Camera-type eye (tissue), 1 donor: ENCODE data around the gene CEP290. TPM values are rescaled to one million over a fixed set of nuclear protein-coding genes. Genes with fewer than 3 reads are reported as not detected.

ENCODE experiments used
- total RNA-seq: library from RNA; depleted of rRNA; stranded (reverse); fragments of >200 nt; gene quantifications from one replicate; pipeline ENCODE4 v1.2.3, GENCODE V29; 2014

CEP290 gene, protein sequence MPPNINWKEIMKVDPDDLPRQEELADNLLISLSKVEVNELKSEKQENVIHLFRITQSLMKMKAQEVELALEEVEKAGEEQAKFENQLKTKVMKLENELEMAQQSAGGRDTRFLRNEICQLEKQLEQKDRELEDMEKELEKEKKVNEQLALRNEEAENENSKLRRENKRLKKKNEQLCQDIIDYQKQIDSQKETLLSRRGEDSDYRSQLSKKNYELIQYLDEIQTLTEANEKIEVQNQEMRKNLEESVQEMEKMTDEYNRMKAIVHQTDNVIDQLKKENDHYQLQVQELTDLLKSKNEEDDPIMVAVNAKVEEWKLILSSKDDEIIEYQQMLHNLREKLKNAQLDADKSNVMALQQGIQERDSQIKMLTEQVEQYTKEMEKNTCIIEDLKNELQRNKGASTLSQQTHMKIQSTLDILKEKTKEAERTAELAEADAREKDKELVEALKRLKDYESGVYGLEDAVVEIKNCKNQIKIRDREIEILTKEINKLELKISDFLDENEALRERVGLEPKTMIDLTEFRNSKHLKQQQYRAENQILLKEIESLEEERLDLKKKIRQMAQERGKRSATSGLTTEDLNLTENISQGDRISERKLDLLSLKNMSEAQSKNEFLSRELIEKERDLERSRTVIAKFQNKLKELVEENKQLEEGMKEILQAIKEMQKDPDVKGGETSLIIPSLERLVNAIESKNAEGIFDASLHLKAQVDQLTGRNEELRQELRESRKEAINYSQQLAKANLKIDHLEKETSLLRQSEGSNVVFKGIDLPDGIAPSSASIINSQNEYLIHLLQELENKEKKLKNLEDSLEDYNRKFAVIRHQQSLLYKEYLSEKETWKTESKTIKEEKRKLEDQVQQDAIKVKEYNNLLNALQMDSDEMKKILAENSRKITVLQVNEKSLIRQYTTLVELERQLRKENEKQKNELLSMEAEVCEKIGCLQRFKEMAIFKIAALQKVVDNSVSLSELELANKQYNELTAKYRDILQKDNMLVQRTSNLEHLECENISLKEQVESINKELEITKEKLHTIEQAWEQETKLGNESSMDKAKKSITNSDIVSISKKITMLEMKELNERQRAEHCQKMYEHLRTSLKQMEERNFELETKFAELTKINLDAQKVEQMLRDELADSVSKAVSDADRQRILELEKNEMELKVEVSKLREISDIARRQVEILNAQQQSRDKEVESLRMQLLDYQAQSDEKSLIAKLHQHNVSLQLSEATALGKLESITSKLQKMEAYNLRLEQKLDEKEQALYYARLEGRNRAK (N-terminal part only)
- 67.4 TPM for total RNA-seq

DNA sequence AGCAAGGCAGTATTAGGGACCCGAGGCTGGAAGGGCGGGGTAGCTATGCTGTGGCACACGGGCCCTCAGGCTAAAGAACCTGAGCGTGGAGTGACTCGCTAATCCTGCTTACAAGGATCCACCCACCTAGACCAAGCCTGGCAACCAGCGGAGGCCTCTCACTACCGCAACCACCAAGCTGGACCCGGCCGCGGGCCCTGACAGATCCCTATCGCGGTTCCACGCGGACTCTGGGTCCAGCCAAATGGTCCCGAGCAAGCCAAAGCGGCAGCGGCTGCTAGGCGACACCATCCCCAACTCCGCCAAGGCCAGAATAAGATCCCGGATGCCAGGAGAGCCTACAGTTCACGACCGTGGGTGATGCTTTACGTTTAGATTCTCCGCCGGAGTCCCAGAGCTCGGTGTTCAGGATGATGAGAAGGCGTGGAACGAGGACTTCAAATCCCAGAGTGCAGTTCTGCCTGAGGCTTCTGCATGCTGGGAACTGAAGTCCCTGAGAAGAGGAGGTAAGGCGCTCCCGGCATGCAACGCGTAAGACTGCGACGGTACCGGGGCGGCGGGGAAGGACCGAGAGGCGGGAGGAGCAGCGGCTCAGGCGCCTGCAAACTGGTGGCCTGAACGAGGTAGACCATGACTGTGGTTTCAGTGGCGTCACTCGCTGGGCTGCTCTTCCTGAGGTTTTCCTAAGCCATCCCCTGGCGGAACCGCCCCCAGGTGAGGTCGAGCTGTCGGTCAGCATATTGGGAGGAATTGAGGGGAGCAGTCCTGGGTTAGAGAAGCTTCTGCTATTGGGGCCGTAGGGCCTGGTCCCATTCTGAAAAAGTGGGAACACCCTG lies at the start of gene CEP290, which contains the start of gene TMTC3:
Gene CEP290 (minus strand): TSS at position 315 of the 836 bp plus-strand sequence. CDS start 781 bp downstream, outside the sequence.
Gene TMTC3 (plus strand): TSS at position 534 of the 836 bp plus-strand sequence. CDS start 6,009 bp downstream, outside the sequence.

DNA sequence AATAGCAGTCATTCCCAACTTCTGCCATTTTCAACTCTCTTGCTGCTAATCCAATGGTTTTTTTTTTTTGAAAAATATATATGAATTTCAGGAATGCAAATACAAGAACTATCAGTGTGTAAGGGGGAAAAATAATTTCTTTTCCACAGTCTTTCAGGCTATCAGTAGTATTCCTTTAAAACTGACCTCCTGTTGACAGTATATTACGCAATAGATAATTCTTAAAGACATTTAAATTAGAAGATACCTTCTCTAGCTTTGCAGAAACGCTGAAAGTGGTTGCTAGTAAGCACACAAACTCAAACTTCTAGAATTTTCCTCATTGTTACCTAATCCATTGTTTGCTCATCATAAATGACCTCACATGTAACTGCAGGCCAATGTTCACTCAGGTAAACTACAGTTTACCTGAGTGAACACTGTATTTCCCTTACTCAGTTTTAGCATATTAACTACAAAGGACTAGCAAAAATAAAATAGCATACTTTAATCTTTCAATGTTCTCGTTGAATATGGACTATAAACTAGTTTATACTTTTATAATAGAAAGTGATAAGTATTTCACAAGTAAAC lies 112.7 kb downstream of the CEP290 start, which contains the start of gene C12orf50:
Gene C12orf50 (minus strand): TSS at position 309 of the 573 bp plus-strand sequence. CDS start 2,439 bp downstream, outside the sequence.

Other genes starting within 250 kb of the CEP290 start
- 0.22 TPM for gene C12orf50, start 112.7 kb downstream of the CEP290 start, total RNA-seq
- gene TMTC3, start 219 bp upstream of the CEP290 start, total RNA-seq, result 44.0 TPM